Measurements from ENCODE around the gene TCERG1L.

Gene TCERG1L

GRCh38 chr10:131204406-131205152 lies 106.9 kb downstream of the TCERG1L start:
- DNase-seq = no peak

- no peak for DNase-seq
These were observed 107.8 kb downstream of the TCERG1L start for GRCh38 chr10:131203456-131204357.

- DNase-seq = no peak
These were observed 108.5 kb downstream of the TCERG1L start for GRCh38 chr10:131202990-131203389.

- no peak for DNase-seq
These were observed 109.6 kb downstream of the TCERG1L start for GRCh38 chr10:131201741-131202515.

- no peak for DNase-seq
These were observed 110.6 kb downstream of the TCERG1L start for GRCh38 chr10:131200856-131201470.

GRCh38 chr10:131199646-131200045 lies 111.9 kb downstream of the TCERG1L start:
- DNase-seq = no peak

GRCh38 chr10:131198843-131199242 lies 112.7 kb downstream of the TCERG1L start:
- no peak for DNase-seq

GRCh38 chr10:131198401-131198800 lies 113.1 kb downstream of the TCERG1L start:
- DNase-seq = no peak

GRCh38 chr10:131196176-131196885 lies 115.2 kb downstream of the TCERG1L start:
- DNase-seq = no peak

GRCh38 chr10:131195558-131196159 lies 115.9 kb downstream of the TCERG1L start:
- no peak for DNase-seq

- no peak for DNase-seq
These were observed 116.4 kb downstream of the TCERG1L start for GRCh38 chr10:131195116-131195515.

- DNase-seq = no peak
These were observed 117.6 kb downstream of the TCERG1L start for GRCh38 chr10:131193923-131194322.

GRCh38 chr10:131188494-131188893 lies 123.0 kb downstream of the TCERG1L start:
- no peak for DNase-seq

- no peak for DNase-seq
These were observed 123.6 kb downstream of the TCERG1L start for GRCh38 chr10:131187926-131188325.

GRCh38 chr10:131187274-131187673 lies 124.2 kb downstream of the TCERG1L start:
- DNase-seq = no peak

- DNase-seq = no peak
These were observed 124.8 kb downstream of the TCERG1L start for GRCh38 chr10:131186547-131187253.

GRCh38 chr10:131184503-131184902 lies 127.0 kb downstream of the TCERG1L start:
- DNase-seq = no peak

- DNase-seq = no peak
These were observed 127.9 kb downstream of the TCERG1L start for GRCh38 chr10:131183546-131184045.

- DNase-seq = no peak
These were observed 130.1 kb downstream of the TCERG1L start for GRCh38 chr10:131181456-131181855.

- no peak for DNase-seq
These were observed 130.6 kb downstream of the TCERG1L start for GRCh38 chr10:131180740-131181415.

All from activated CD8-positive, alpha-beta memory T cell treated with anti-CD3 and anti-CD28 coated beads, Interleukin-2, amount 50 U/mL, for 4 hours (primary cell).